ENCODE results near the gene DGKI. TPM values are rescaled to one million over a fixed set of nuclear protein-coding genes. Genes with fewer than 3 reads are reported as not detected.

DGKI gene
- total RNA-seq, 4 donors from 2014 or later, result 0.64 to 1.2 (median 1.00) TPM; not detected in 1

DNA sequence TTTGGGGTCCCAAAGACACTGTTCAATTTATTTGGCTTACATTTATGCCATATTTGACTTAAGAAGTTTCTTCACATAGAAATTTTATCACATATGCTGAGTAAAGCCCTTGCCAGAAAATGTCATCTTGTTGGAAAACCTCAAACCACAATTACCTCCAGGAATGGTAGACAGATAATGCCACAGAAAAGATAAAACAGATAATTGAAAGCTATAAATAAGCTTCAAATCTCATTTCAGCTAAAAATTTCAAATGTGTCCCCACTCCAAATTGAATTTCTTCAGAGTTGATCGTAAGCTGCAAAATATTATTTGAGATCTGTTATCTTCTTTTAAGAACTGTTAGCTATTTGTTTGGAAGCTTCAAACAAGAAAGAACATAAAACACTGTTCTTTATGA is 326.8 kb downstream of the DGKI start:
- no peaks in the 10 kb centered on the region for H3K4me1 ChIP-seq
- WGBS, 2 donors (ENCODE audit: low coverage in 1 of 2), result 91% methylated on average over 1 of the region's 1 CpG
- TF ChIP-seq POLR2A (IDR thresholded peaks at IDR 0.05) (no peak), CTCF (IDR thresholded peaks at IDR 0.05) (no peak), POLR2AphosphoS5 (IDR thresholded peaks at IDR 0.05) (no peak), EP300 (IDR thresholded peaks at IDR 0.05; ENCODE audit: low read depth) (no peak)
- no peaks in the 10 kb centered on the region for H3K36me3 ChIP-seq
- no peak overlapping the region for H3K4me3 ChIP-seq
- no peaks in the 10 kb centered on the region for H3K27me3 ChIP-seq
- no peaks in the 10 kb centered on the region for H3K9me3 ChIP-seq
- no peak overlapping the region for H3K27ac ChIP-seq
- in situ Hi-C loops (cut with MboI; ENCODE audit: low pct_ligation_motif_present in 1 of 4, low pct_unique_long_range_greater_than_20kb in 1 of 4, low sequenced_read_pairs in 3 of 4), result no loop called here
- DNase-seq, result no peak
- intact Hi-C loops (cut with DNase I; ENCODE audit: low total_unique reads), result no loop called here

- H3K27me3 ChIP-seq, result no peaks in the 10 kb centered on the region
- no peaks in the 10 kb centered on the region for H3K36me3 ChIP-seq
- in situ Hi-C loops (cut with MboI; ENCODE audit: low pct_ligation_motif_present in 1 of 4, low pct_unique_long_range_greater_than_20kb in 1 of 4, low sequenced_read_pairs in 3 of 4) (no loop called here), intact Hi-C loops (cut with DNase I; ENCODE audit: low total_unique reads) (no loop called here)
- no peak for DNase-seq
- H3K27ac ChIP-seq, result no peak overlapping the region
- TF ChIP-seq EP300 (IDR thresholded peaks at IDR 0.05; ENCODE audit: low read depth) (no peak), CTCF (IDR thresholded peaks at IDR 0.05) (no peak), POLR2AphosphoS5 (IDR thresholded peaks at IDR 0.05) (no peak), POLR2A (IDR thresholded peaks at IDR 0.05) (no peak)
- H3K4me1 ChIP-seq, result no peaks in the 10 kb centered on the region
- no peaks in the 10 kb centered on the region for H3K9me3 ChIP-seq
- H3K4me3 ChIP-seq, result no peak overlapping the region
- 70 to 84% methylated on average over 3 to 4 of the region's 4 CpGs for WGBS, 2 donors (ENCODE audit: low coverage in 1 of 2)
These were observed 327.5 kb downstream of the DGKI start for GRCh38 chr7:137519181-137519691.

DNA sequence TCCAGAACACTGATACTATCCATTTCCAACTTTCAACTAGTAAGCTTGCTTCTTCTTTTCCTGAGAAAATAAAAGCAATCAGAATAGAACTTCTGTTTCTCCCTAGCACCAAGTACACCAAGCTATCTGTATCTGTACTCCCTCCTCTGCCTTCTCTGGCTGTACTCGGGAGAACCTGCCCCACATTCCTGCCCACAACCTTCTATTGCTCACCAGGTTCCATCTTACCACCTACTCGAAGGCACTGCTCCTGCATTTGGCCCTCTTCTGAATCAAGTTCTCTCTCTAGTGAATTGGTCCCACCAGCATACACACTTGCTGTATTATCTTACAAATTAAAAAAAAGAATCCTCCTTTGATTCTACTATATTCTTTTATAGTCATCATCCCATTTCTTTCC is 333.7 kb downstream of the DGKI start:
- Histone ChIP-seq H3K4me3 (no peak overlapping the region), H3K27me3 (no peaks in the 10 kb centered on the region), H3K36me3 (no peaks in the 10 kb centered on the region), H3K4me1 (no peaks in the 10 kb centered on the region), H3K9me3 (no peaks in the 10 kb centered on the region), H3K27ac (no peak overlapping the region)
- WGBS, 2 donors (ENCODE audit: low coverage in 1 of 2), result 67 to 69% methylated on average over 2 of the region's 2 CpGs
- DNase-seq, result no peak
- intact Hi-C loops (cut with DNase I; ENCODE audit: low total_unique reads), result no loop called here
- no peak for TF ChIP-seq POLR2AphosphoS5 (IDR thresholded peaks at IDR 0.05)
- TF ChIP-seq CTCF (IDR thresholded peaks at IDR 0.05), result no peak
- no peak for TF ChIP-seq POLR2A (IDR thresholded peaks at IDR 0.05)
- no peak for TF ChIP-seq EP300 (IDR thresholded peaks at IDR 0.05; ENCODE audit: low read depth)
- in situ Hi-C loops (cut with MboI; ENCODE audit: low pct_ligation_motif_present in 1 of 4, low pct_unique_long_range_greater_than_20kb in 1 of 4, low sequenced_read_pairs in 3 of 4), result no loop called here

DNA sequence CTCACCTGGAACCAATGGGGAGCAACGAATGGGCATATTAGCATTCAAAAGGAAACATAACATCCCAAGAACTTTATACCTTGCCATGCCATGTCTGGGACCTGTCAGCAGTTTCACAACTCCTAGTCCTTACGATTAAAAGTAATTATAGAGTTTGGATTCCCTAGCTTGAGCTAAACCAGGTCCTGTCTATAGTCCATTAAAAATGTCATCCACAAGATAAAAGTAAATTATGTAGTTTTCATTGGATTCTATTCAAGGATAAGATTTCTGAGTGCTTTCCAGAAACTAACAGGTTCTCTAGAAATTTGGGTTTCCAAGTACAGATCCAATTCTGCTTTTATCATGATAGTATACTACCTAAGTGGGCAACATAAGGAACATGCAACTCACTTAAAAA is 339.7 kb downstream of the DGKI start:
- TF ChIP-seq EP300 (IDR thresholded peaks at IDR 0.05; ENCODE audit: low read depth), result no peak
- TF ChIP-seq CTCF (IDR thresholded peaks at IDR 0.05), result no peak
- no peak for TF ChIP-seq POLR2AphosphoS5 (IDR thresholded peaks at IDR 0.05)
- TF ChIP-seq POLR2A (IDR thresholded peaks at IDR 0.05), result no peak
- Histone ChIP-seq H3K36me3 (no peaks in the 10 kb centered on the region), H3K27me3 (no peaks in the 10 kb centered on the region), H3K4me3 (no peak overlapping the region), H3K27ac (no peak overlapping the region), H3K9me3 (no peaks in the 10 kb centered on the region), H3K4me1 (no peaks in the 10 kb centered on the region)
- DNase-seq, result no peak
- WGBS, 2 donors (ENCODE audit: low coverage in 1 of 2), result 50 to 51% methylated on average over 2 of the region's 2 CpGs
- in situ Hi-C loops (cut with MboI; ENCODE audit: low pct_ligation_motif_present in 1 of 4, low pct_unique_long_range_greater_than_20kb in 1 of 4, low sequenced_read_pairs in 3 of 4), result no loop called here
- intact Hi-C loops (cut with DNase I; ENCODE audit: low total_unique reads), result no loop called here
